H9 (cell line): ENCODE results near the gene SDK2. TPM values are rescaled to one million over a fixed set of nuclear protein-coding genes. Genes with fewer than 3 reads are reported as not detected.

Experiments used
- DNase-seq: peaks from one replicate; pipeline ENCODE4 v3.0.0-alpha.2; 2017
- H2AFZ ChIP-seq: one replicate; pipeline ENCODE4 v1.6.1; 2013; ENCODE audit warnings: mild to moderate bottlenecking, low read length, control low read depth, moderate library complexity
- H2AK5ac ChIP-seq: 2 replicates; pipeline ENCODE4 v1.6.1; 2013; ENCODE audit warnings: low read length, control low read depth, mixed read lengths; ENCODE audit not compliant: insufficient read length
- H2BK120ac ChIP-seq: one replicate; pipeline ENCODE4 v1.6.1; 2013; ENCODE audit warnings: low read depth, mild to moderate bottlenecking, low read length, control low read depth, inconsistent platforms; ENCODE audit not compliant: poor library complexity, severe bottlenecking
- H2BK12ac ChIP-seq: 2 replicates; pipeline ENCODE4 v1.6.1; 2013; ENCODE audit warnings: low read length, control low read depth, mixed read lengths, low read depth; ENCODE audit not compliant: insufficient read length
- H2BK15ac ChIP-seq: 2 replicates; pipeline ENCODE4 v1.6.1; 2013; ENCODE audit warnings: low read depth, low read length, control low read depth
- H2BK20ac ChIP-seq: one replicate; pipeline ENCODE4 v1.6.1; 2013; ENCODE audit warnings: low read depth, mild to moderate bottlenecking, low read length, control low read depth, inconsistent platforms; ENCODE audit not compliant: poor library complexity, severe bottlenecking
- H2BK5ac ChIP-seq: 2 replicates; pipeline ENCODE4 v1.6.1; 2013; ENCODE audit warnings: low read length, control low read depth, mixed read lengths; ENCODE audit not compliant: insufficient read length
- H3K14ac ChIP-seq: 2 replicates; pipeline ENCODE4 v1.6.1; 2013; ENCODE audit warnings: low read length, control low read depth; ENCODE audit not compliant: insufficient read depth
- H3K18ac ChIP-seq: 2 replicates; pipeline ENCODE4 v1.6.1; 2013; ENCODE audit warnings: low read depth, mild to moderate bottlenecking, mixed read lengths, low read length, control low read depth; ENCODE audit not compliant: insufficient read length
- H3K23ac ChIP-seq: 2 replicates; pipeline ENCODE4 v1.6.1; 2013; ENCODE audit warnings: low read length, control low read depth, mixed read lengths, low read depth; ENCODE audit not compliant: insufficient read length
- H3K23me2 ChIP-seq: 2 replicates; pipeline ENCODE4 v1.6.1; 2013; ENCODE audit warnings: low read depth, mild to moderate bottlenecking, mixed read lengths, low read length, control low read depth; ENCODE audit not compliant: insufficient read length, poor library complexity, severe bottlenecking
- H3K27ac ChIP-seq: 2 replicates; pipeline ENCODE4 v1.5.1; 2013; ENCODE audit warnings: low read length, control low read depth, mixed read lengths, low read depth; ENCODE audit not compliant: insufficient read length
- H3K27me3 ChIP-seq: 2 replicates; pipeline ENCODE4 v1.6.1; 2013; ENCODE audit warnings: low read length, control low read depth, inconsistent platforms; ENCODE audit not compliant: insufficient read depth
- H3K4ac ChIP-seq: 2 replicates; pipeline ENCODE4 v1.6.1; 2013; ENCODE audit warnings: low read depth, mild to moderate bottlenecking, control low read depth, inconsistent platforms, low read length, moderate library complexity
- H3K4me1 ChIP-seq: 2 replicates; pipeline ENCODE4 v1.6.1; 2013; ENCODE audit warnings: low read length, control low read depth, inconsistent platforms; ENCODE audit not compliant: insufficient read depth
- H3K4me2 ChIP-seq: 2 replicates; pipeline ENCODE4 v1.6.1; 2013; ENCODE audit warnings: low read length, control low read depth, mixed read lengths; ENCODE audit not compliant: insufficient read length, insufficient read depth
- H3K56ac ChIP-seq: 2 replicates; pipeline ENCODE4 v1.6.1; 2013; ENCODE audit warnings: low read depth, mild to moderate bottlenecking, mixed read lengths, low read length, control low read depth; ENCODE audit not compliant: insufficient read length
- H3K79me1 ChIP-seq: 2 replicates; pipeline ENCODE4 v1.6.1; 2013; ENCODE audit warnings: low read depth, mild to moderate bottlenecking, moderate library complexity, low read length, control low read depth, inconsistent platforms; ENCODE audit not compliant: insufficient read depth, poor library complexity, severe bottlenecking
- H3K79me2 ChIP-seq: 2 replicates; pipeline ENCODE4 v1.6.1; 2013; ENCODE audit warnings: low read length, control low read depth, inconsistent platforms; ENCODE audit not compliant: insufficient read depth
- H3K9ac ChIP-seq: 2 replicates; pipeline ENCODE4 v1.6.1; 2013; ENCODE audit warnings: low read length, control low read depth, mixed read lengths; ENCODE audit not compliant: insufficient read length; ENCODE audit errors: extremely low read depth
- H3K9me3 ChIP-seq: one replicate; pipeline ENCODE4 v1.6.1; 2013; ENCODE audit warnings: low read depth, low read length, inconsistent platforms; ENCODE audit not compliant: control insufficient read depth
- H3T11ph ChIP-seq: one replicate; pipeline ENCODE4 v1.6.1; 2013; ENCODE audit warnings: mild to moderate bottlenecking, low read length, control low read depth, inconsistent platforms
- H4K20me1 ChIP-seq: one replicate; pipeline ENCODE4 v1.6.1; 2013; ENCODE audit not compliant: control insufficient read depth, insufficient read length, insufficient read depth
- H4K5ac ChIP-seq: 2 replicates; pipeline ENCODE4 v1.6.1; 2013; ENCODE audit warnings: low read depth, mild to moderate bottlenecking, mixed read lengths, low read length, control low read depth; ENCODE audit not compliant: insufficient read length
- H4K8ac ChIP-seq: replicated peaks from 2 replicates; pipeline ENCODE4 v1.6.1; 2013; ENCODE audit warnings: low read length, control low read depth, mixed read lengths, low read depth; ENCODE audit not compliant: insufficient read length
- H4K91ac ChIP-seq: 2 replicates; pipeline ENCODE4 v1.6.1; 2013; ENCODE audit warnings: low read depth, mild to moderate bottlenecking, moderate library complexity, mixed read lengths, low read length, control low read depth; ENCODE audit not compliant: insufficient read length
- H3K27ac Mint-ChIP-seq, 3 experiments: 2 replicates in 2 of 3; 3 replicates in 1 of 3; pipeline ENCODE4 v1.8.0; 2020 to 2021; ENCODE audit warnings: mixed read lengths in 3 of 3, mild to moderate bottlenecking in 1 of 3, moderate library complexity in 1 of 3
- H3K27me3 Mint-ChIP-seq: 2 replicates; pipeline ENCODE4 v1.8.0; 2021; ENCODE audit warnings: low read depth, mild to moderate bottlenecking, moderate library complexity, mixed read lengths
- H3K36me3 Mint-ChIP-seq, 3 experiments: 2 replicates in 2 of 3; 3 replicates in 1 of 3; pipeline ENCODE4 v1.8.0; 2020 to 2021; ENCODE audit warnings: low read depth in 3 of 3, mixed read lengths in 3 of 3; ENCODE audit not compliant: insufficient read depth in 1 of 3
- H3K4me1 Mint-ChIP-seq, 2 experiments: 2 replicates each; pipeline ENCODE4 v1.8.0; 2020; ENCODE audit warnings: mixed read lengths in 2 of 2
- H3K4me3 Mint-ChIP-seq, 2 experiments: 2 replicates in 1 of 2; 3 replicates in 1 of 2; pipeline ENCODE4 v1.8.0; 2020 to 2021; ENCODE audit warnings: mild to moderate bottlenecking in 2 of 2, mixed read lengths in 2 of 2, moderate library complexity in 1 of 2
- H3K9me3 Mint-ChIP-seq, 2 experiments: 2 replicates in 1 of 2; 3 replicates in 1 of 2; pipeline ENCODE4 v1.8.0; 2020; ENCODE audit warnings: mild to moderate bottlenecking in 2 of 2, mixed read lengths in 2 of 2, moderate library complexity in 1 of 2
- WGBS: extraction: QIAGEN DNeasy Blood & Tissue Kit; methylation state at CpG from one replicate; pipeline ENCODE4 v1.1.7; 2013; ENCODE audit warnings: missing lambda C conversion rate, low lambda C conversion rate, mixed read lengths; ENCODE audit not compliant: insufficient read length; ENCODE audit errors: extremely low coverage; 5-methylcytosine and 5-hydroxymethylcytosine counted together
- total RNA-seq: library from RNA; stranded (reverse); gene quantifications from 2 replicates; pipeline ENCODE4 v1.2.1, GENCODE V29; 2021
- TF ChIP-seq, protein P1 (sequence below): fragments of 200-600 bp; sonication (generic); conservative IDR thresholded peaks from 3 replicates; pipeline ENCODE4 v1.8.0; 2021; ENCODE audit warnings: antibody characterized with exemption, mild to moderate bottlenecking

Gene SDK2
- total RNA-seq, 1 experiment from 2014 or later: 9.1 TPM

DNA sequence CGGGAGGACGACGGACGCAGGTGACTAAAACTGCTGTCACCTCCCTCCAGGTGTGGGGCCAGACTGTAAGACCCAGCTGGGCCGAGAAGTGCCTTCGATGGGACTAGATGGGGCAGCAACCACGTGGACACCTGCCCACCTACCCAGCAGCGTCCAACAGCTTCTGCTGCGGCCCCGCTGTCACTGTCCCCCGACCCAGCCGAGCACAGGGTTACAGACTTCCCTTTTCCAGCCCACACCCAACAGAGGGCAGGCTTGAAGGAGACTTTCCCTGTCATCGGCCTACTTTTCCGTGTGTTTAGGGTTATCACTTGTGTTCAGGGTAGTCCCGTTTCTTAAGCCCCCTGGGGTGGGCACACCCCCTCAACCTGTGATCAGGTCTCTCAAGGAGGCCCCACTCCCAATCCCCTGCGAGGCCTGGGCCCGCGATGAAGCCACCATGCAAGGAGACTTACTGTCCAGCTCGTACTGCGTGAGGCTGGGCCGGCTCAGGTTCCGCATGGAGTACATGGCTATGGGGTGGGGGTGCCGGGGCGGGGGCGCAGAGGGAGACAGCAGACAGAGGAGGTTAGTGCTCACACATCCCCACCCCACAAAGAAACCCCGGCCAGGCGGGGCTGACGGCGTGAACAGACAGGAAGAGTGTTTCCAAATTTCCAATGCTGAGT, 263.7 kb downstream of the SDK2 start:
- H3K9ac ChIP-seq: no peak overlapping the region
- H3K27me3 Mint-ChIP-seq: peaks cover 2% of the 10 kb centered on the region; the same call in 1 of the 2 replicates
- H3K56ac ChIP-seq: no peak overlapping the region

More for the DNA sequence above, 263.7 kb downstream of the SDK2 start:
- no peak for DNase-seq
- no peak overlapping the region for H3K4me2 ChIP-seq
- no peak overlapping the region for H3K4ac ChIP-seq
- Mint-ChIP-seq H3K9me3 (no peaks in the 10 kb centered on the region), H3K4me3 (no peak overlapping the region), H3K4me1 (peaks cover 5 to 13% of the 10 kb centered on the region in 2 experiments), H3K36me3 (peaks cover 0 to 43% (median 7%) of the 10 kb centered on the region in 3 experiments; a peak in 4 of 7 replicates), H3K27ac (0 out of 7 replicates have a peak overlapping the region, but pooled peaks of 1 of the 3 experiments have one; percentile 65)
- no peak overlapping the region for H2AFZ ChIP-seq
- H3K79me1 ChIP-seq: no peaks in the 10 kb centered on the region
- no peak overlapping the region for H2AK5ac ChIP-seq
- H3K79me2 ChIP-seq: no peaks in the 10 kb centered on the region
- no CpG with 5 or more reads among the region's 29 CpGs for WGBS
- no peak overlapping the region for H3K27ac ChIP-seq
- H3K23ac ChIP-seq: no peak overlapping the region
- H2BK20ac ChIP-seq: no peak overlapping the region
- H3K9me3 ChIP-seq: no peaks in the 10 kb centered on the region
- H2BK15ac ChIP-seq: no peak overlapping the region
- no peak overlapping the region for H3K18ac ChIP-seq
- H4K5ac ChIP-seq: no peak overlapping the region
- H3K27me3 ChIP-seq: no peaks in the 10 kb centered on the region
- H3K14ac ChIP-seq: no peak overlapping the region
- H2BK5ac ChIP-seq: no peak overlapping the region
- no peaks in the 10 kb centered on the region; the same call in 1 of the 2 replicates for H3K4me1 ChIP-seq
- no peaks in the 10 kb centered on the region for H4K20me1 ChIP-seq
- no peak overlapping the region for H4K8ac ChIP-seq
- H4K91ac ChIP-seq: no peak overlapping the region
- no peak overlapping the region for H2BK12ac ChIP-seq
- TF ChIP-seq, protein P1, sequence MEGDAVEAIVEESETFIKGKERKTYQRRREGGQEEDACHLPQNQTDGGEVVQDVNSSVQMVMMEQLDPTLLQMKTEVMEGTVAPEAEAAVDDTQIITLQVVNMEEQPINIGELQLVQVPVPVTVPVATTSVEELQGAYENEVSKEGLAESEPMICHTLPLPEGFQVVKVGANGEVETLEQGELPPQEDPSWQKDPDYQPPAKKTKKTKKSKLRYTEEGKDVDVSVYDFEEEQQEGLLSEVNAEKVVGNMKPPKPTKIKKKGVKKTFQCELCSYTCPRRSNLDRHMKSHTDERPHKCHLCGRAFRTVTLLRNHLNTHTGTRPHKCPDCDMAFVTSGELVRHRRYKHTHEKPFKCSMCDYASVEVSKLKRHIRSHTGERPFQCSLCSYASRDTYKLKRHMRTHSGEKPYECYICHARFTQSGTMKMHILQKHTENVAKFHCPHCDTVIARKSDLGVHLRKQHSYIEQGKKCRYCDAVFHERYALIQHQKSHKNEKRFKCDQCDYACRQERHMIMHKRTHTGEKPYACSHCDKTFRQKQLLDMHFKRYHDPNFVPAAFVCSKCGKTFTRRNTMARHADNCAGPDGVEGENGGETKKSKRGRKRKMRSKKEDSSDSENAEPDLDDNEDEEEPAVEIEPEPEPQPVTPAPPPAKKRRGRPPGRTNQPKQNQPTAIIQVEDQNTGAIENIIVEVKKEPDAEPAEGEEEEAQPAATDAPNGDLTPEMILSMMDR: no peak
- H3T11ph ChIP-seq: no peak overlapping the region
- H3K23me2 ChIP-seq: no peaks in the 10 kb centered on the region
- H2BK120ac ChIP-seq: no peak overlapping the region
